Uterus (tissue), 4 donors: ENCODE data around the gene CLDN11. TPM values are rescaled to one million over a fixed set of nuclear protein-coding genes. Genes with fewer than 3 reads are reported as not detected.
A peak's percentile ranks its signal among the peaks of the same experiment; 100 is the strongest.

ENCODE experiments used
- DNase-seq, 2 donors: peaks; one replicate each; pipeline ENCODE4 v3.0.0-alpha.2; 2019 to 2020
- H3K27ac ChIP-seq, 2 donors: fragments of 200-600 bp; sonication (generic); 1 replicate in 1 of 2; 2 replicates in 1 of 2; pipeline ENCODE4 v1.5.1; 2016 to 2018
- H3K27me3 ChIP-seq, 2 donors: fragments of 200-600 bp; sonication (generic); one replicate each; pipeline ENCODE4 v1.5.1; 2018 to 2019; ENCODE audit warnings: control low read depth in 1 of 2
- H3K36me3 ChIP-seq, 2 donors: fragments of 200-600 bp; sonication (generic); one replicate each; pipeline ENCODE4 v1.5.1; 2019; ENCODE audit warnings: control low read depth in 1 of 2
- H3K4me1 ChIP-seq, 2 donors: fragments of 200-600 bp; sonication (generic); one replicate each; pipeline ENCODE4 v1.5.1; 2018 to 2019; ENCODE audit warnings: control low read depth in 1 of 2
- H3K4me3 ChIP-seq, 2 donors: fragments of 200-600 bp; sonication (generic); 1 replicate in 1 of 2; 2 replicates in 1 of 2; pipeline ENCODE4 v1.5.1; 2018 to 2019; ENCODE audit warnings: mild to moderate bottlenecking in 1 of 2
- H3K9me3 ChIP-seq, 2 donors: fragments of 200-600 bp; sonication (generic); one replicate each; pipeline ENCODE4 v1.5.1; 2019; ENCODE audit warnings: control low read depth in 1 of 2
- POLR2A ChIP-seq, 2 donors: fragments of 450-650 bp; IDR thresholded peaks; one replicate each; pipeline ENCODE4 v1.6.1; 2016; ENCODE audit warnings: antibody characterized with exemption in 2 of 2, mild to moderate bottlenecking in 1 of 2, moderate library complexity in 1 of 2
- intact Hi-C: fragments of 100-400 bp; cut with DNase I; formaldehyde crosslinking; loops from one replicate; pipeline ENCODE4 v1.15.1; 2023; ENCODE audit warnings: low total_unique reads
- total RNA-seq, 4 donors: library from RNA; depleted of rRNA in 3 of 4; stranded (reverse); fragments of >200 nt in 3 of 4; gene quantifications; one replicate each; pipeline versions ENCODE4 v1.1.0 to v1.2.4, GENCODE V29; 2014 to 2023
- TF ChIP-seq, protein P1 (sequence below), 4 experiments: fragments of 200-600 bp in 2 of 4; fragments of 450-650 bp in 2 of 4; sonication (generic) in 2 of 4; IDR thresholded peaks; one replicate each; pipeline ENCODE4 v1.5.1; 2016 to 2019; ENCODE audit warnings: antibody characterized with exemption in 4 of 4, mild to moderate bottlenecking in 2 of 4, moderate library complexity in 1 of 4
- donor health status: DM: yes; HTN: yes; CAD: no.

The CLDN11 gene
- total RNA-seq, 4 donors from 2014 or later: 5.4 to 73.2 (median 19.9) TPM

DNA sequence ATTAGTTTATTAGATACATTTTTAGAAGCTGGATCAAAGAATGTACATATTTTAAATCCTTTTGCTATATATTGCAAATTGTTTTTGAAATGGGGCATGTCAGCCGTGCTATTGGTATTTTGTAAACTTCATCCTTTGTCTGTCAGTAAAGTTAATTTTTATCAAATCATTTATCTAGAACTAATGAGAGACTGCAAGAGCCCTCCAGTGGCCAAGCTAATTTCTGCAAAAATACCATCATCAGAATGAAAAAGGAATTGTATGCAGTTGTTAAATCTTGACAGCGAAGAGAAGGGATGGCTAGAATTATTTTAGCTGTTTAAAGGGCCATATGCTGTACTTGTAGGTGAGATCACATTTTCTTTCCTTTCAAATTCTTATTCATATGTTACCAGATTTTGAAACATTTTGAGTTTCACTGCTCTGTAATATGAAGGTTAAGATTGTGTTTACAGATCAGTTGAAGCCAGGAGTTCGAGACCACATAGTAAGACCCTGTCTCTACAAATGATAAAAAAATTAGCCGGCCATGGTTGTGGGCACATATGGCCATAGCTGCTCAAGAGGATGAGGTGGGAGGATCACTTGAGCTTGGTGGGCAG lies 8.1 kb upstream of the CLDN11 start:
- no peak for DNase-seq
- TF ChIP-seq POLR2A (IDR thresholded peaks at IDR 0.05): no peak
- TF ChIP-seq, protein P1, sequence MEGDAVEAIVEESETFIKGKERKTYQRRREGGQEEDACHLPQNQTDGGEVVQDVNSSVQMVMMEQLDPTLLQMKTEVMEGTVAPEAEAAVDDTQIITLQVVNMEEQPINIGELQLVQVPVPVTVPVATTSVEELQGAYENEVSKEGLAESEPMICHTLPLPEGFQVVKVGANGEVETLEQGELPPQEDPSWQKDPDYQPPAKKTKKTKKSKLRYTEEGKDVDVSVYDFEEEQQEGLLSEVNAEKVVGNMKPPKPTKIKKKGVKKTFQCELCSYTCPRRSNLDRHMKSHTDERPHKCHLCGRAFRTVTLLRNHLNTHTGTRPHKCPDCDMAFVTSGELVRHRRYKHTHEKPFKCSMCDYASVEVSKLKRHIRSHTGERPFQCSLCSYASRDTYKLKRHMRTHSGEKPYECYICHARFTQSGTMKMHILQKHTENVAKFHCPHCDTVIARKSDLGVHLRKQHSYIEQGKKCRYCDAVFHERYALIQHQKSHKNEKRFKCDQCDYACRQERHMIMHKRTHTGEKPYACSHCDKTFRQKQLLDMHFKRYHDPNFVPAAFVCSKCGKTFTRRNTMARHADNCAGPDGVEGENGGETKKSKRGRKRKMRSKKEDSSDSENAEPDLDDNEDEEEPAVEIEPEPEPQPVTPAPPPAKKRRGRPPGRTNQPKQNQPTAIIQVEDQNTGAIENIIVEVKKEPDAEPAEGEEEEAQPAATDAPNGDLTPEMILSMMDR (IDR thresholded peaks at IDR 0.05): peak; percentile 31 to 58 (median 44)

DNA sequence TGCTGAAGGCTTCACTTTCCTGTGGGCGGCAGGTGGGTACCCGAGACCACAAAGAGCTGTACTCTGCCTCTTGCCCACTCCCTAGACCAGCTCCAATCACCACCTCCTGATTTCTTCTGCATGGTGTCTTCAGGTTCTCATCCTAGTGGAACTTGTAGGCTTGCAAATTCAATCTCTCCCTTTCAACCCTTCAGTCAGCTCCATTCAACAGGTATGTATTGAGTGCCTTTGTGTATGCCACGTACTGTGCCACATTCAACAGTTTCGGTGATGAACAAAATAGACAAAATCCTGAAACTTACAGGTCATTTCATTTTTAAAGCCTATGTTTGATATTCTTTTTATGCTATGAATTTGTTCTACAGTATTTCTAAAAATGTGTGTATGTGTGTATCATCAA lies 5.4 kb upstream of the CLDN11 start:
- intact Hi-C loops: loop anchor here (5.0 kb wide), 1 partner anchor 399 kb away; no protein-coding TSS in a partner anchor
- Histone ChIP-seq H3K36me3 (no peaks in the 10 kb centered on the region), H3K4me3 (no peak overlapping the region), H3K27ac (no peak overlapping the region), H3K4me1 (no peaks in the 10 kb centered on the region), H3K27me3 (no peaks in the 10 kb centered on the region), H3K9me3 (no peaks in the 10 kb centered on the region)
- DNase-seq: no peak
- TF ChIP-seq POLR2A (IDR thresholded peaks at IDR 0.05): no peak
- TF ChIP-seq, protein P1 (IDR thresholded peaks at IDR 0.05): no peak

More for the DNA sequence above, 8.1 kb upstream of the CLDN11 start:
- Histone ChIP-seq H3K4me3 (no peak overlapping the region), H3K27ac (no peak overlapping the region), H3K36me3 (no peaks in the 10 kb centered on the region), H3K9me3 (no peaks in the 10 kb centered on the region), H3K27me3 (no peaks in the 10 kb centered on the region), H3K4me1 (no peaks in the 10 kb centered on the region)
- intact Hi-C loops: loop anchor here (5.0 kb wide), 1 partner anchor 402 kb away; no protein-coding TSS in a partner anchor

DNA sequence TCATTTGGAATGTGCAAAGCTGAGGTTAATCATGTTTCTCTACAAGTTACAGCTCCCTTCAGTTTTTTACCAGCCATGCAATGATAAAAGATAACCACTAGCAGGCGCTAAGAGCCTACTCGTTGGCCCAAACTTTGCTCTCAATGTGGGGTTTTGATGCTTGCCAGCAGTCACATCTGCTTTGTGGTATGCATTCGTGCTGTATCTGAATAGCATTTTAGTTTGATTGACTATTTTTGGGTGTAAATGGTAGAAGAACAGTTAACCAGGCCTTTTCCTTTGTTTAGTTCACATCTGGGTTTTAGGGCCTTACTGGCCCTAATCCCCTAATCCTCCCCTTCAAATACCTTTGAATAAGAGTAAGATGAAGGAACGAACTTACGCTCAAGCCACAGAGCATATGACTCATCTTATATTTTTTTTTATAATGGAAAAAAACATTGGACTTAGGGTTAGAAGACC lies 4.4 kb upstream of the CLDN11 start:
- no peaks in the 10 kb centered on the region for H3K9me3 ChIP-seq
- no peaks in the 10 kb centered on the region for H3K36me3 ChIP-seq
- no peaks in the 10 kb centered on the region for H3K4me1 ChIP-seq
- TF ChIP-seq POLR2A (IDR thresholded peaks at IDR 0.05): no peak
- TF ChIP-seq, protein P1 (IDR thresholded peaks at IDR 0.05): peak; percentile 82 to 94 (median 92)
- intact Hi-C loops: loop anchor here (5.0 kb wide), 1 partner anchor 398 kb away; no protein-coding TSS in a partner anchor
- peak overlapping the region in 1 of 2 donors; percentile 24 for H3K27ac ChIP-seq
- DNase-seq: peak; percentile 45 to 75
- H3K27me3 ChIP-seq: no peaks in the 10 kb centered on the region
- no peak overlapping the region for H3K4me3 ChIP-seq

DNA sequence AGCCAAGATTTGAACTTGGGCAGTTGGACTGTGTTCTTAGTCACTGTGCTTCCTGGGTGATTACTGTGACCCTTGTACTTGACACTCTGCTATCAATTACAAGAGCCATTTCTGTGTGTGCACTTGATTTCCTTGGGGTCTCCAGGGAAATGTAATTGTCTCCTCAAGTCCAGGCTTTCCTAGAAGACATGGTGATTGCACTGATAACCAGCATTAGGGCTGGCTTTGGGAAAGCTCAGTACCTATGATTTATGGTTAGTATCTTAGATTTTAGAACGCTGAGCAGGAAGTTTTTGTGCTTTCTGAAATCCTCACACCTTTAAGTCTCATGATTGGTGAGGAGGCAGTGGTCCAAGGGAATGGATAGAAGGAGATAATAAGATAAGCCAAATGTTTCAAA lies 1.6 kb upstream of the CLDN11 start:
- intact Hi-C loops: loop anchor here (5.0 kb wide), 1 partner anchor 60 kb away; the partner anchor contains the start of gene SKIL
- Histone ChIP-seq H3K27me3 (no peaks in the 10 kb centered on the region), H3K4me1 (peaks cover 0 to 9% of the 10 kb centered on the region in 2 donors), H3K4me3 (no peak overlapping the region), H3K27ac (no peak overlapping the region), H3K36me3 (no peaks in the 10 kb centered on the region), H3K9me3 (no peaks in the 10 kb centered on the region)
- TF ChIP-seq POLR2A (IDR thresholded peaks at IDR 0.05): no peak
- TF ChIP-seq, protein P1 (IDR thresholded peaks at IDR 0.05): no peak
- DNase-seq: no peak

DNA sequence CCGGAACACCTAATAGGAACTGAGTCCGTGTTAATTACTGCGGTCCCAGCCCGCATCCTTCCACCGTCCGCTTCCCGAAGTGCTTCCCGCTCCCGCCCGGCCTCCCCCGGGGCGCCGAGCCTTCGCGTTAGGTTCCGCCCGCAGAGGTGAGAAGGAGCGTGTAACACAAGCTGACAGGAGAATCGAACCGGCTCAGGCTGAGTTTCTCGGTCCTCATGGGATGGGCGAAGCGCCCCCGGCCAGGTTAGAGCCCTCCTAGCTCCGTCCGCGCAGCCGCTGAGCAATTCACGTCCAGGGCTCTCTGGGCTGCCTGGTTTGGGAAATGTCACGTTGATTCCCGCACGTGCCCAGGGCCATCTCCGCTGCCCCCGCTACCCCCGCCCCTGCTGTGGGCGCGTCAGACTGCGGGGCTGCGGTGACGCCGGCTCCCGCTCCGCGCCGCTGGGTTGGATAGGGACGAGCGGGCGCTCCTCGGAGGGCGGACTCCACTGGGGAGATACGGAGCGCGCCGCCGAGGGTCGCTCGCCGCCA lies 954 bp downstream of the CLDN11 start:
- intact Hi-C loops: loop anchor here (5.0 kb wide), 1 partner anchor 62 kb away; the partner anchor contains the start of gene SKIL
- Histone ChIP-seq H3K4me1 (peaks cover 0 to 9% of the 10 kb centered on the region in 2 donors), H3K4me3 (peak overlapping the region; percentile 36 to 62), H3K27ac (peak overlapping the region; percentile 72 to 88), H3K27me3 (no peaks in the 10 kb centered on the region), H3K9me3 (no peaks in the 10 kb centered on the region), H3K36me3 (no peaks in the 10 kb centered on the region)
- DNase-seq: peak; percentile 35 to 49
- no peak for TF ChIP-seq POLR2A (IDR thresholded peaks at IDR 0.05)
- TF ChIP-seq, protein P1 (IDR thresholded peaks at IDR 0.05): no peak
